WTC11 (cell line): ENCODE data around the gene FAM240A. TPM values are rescaled to one million over a fixed set of nuclear protein-coding genes. Genes with fewer than 3 reads are reported as not detected.
A peak's percentile ranks its signal among the peaks of the same experiment; 100 is the strongest.

Experiments
- ATAC-seq: fragments of 200-7000 bp; cut with Tn5 transposase; 2 replicates; pipeline ENCODE4 v1.10.0; 2021; ENCODE audit warnings: mild to moderate bottlenecking, moderate library complexity
- CTCF ChIA-PET: fragments of 300-600 bp; sonication (Branson Sonifier 250); formaldehyde crosslinking; loops from one replicate; lab custom pipeline; 2021; ENCODE audit warnings: antibody characterized with exemption; lab: Charles Lee
- POLR2A ChIA-PET: fragments of 350-600 bp; sonication (Branson Sonifier 250); formaldehyde crosslinking; loops from one replicate; lab custom pipeline; 2021; ENCODE audit warnings: antibody characterized with exemption; lab: Charles Lee
- DNase-seq: peaks from one replicate; pipeline ENCODE4 v3.0.0; 2021; ENCODE audit warnings: low spot score
- H3K27ac Mint-ChIP-seq: 2 replicates; pipeline ENCODE4 v1.8.0; 2021; ENCODE audit warnings: mixed read lengths
- H3K27me3 Mint-ChIP-seq: 2 replicates; pipeline ENCODE4 v1.8.0; 2021; ENCODE audit warnings: low read depth, mild to moderate bottlenecking, moderate library complexity, mixed read lengths
- H3K36me3 Mint-ChIP-seq: 2 replicates; pipeline ENCODE4 v1.8.0; 2021; ENCODE audit warnings: mixed read lengths
- H3K4me1 Mint-ChIP-seq: 2 replicates; pipeline ENCODE4 v1.8.0; 2022; ENCODE audit warnings: mixed read lengths
- H3K4me3 Mint-ChIP-seq: 2 replicates; pipeline ENCODE4 v1.8.0; 2021; ENCODE audit warnings: mild to moderate bottlenecking, moderate library complexity, mixed read lengths
- H3K9me3 Mint-ChIP-seq: 2 replicates; pipeline ENCODE4 v1.8.0; 2021; ENCODE audit warnings: mixed read lengths
- ESRRA ChIP-seq: sonication (generic); formaldehyde crosslinking; IDR thresholded peaks from 2 replicates; pipeline ENCODE4 v1.8.1; 2022; ENCODE audit warnings: mild to moderate bottlenecking, missing genetic modification reagents, borderline replicate concordance
- FOXK1 ChIP-seq: sonication (generic); formaldehyde crosslinking; IDR thresholded peaks from 2 replicates; pipeline ENCODE4 v1.8.0; 2022; ENCODE audit warnings: mild to moderate bottlenecking, moderate library complexity, missing genetic modification reagents
- FOXP1 ChIP-seq: sonication (generic); formaldehyde crosslinking; IDR thresholded peaks from 2 replicates; pipeline ENCODE4 v1.8.0; 2022; ENCODE audit warnings: missing genetic modification reagents, mild to moderate bottlenecking, moderate library complexity, borderline replicate concordance
- GABPB1 ChIP-seq: sonication (generic); formaldehyde crosslinking; IDR thresholded peaks from 2 replicates; pipeline ENCODE4 v1.8.1; 2023; ENCODE audit warnings: mild to moderate bottlenecking, missing genetic modification reagents
- IRF2 ChIP-seq: sonication (generic); formaldehyde crosslinking; IDR thresholded peaks from 2 replicates; pipeline ENCODE4 v1.8.0; 2022; ENCODE audit warnings: low read depth, missing genetic modification reagents, borderline replicate concordance
- MAX ChIP-seq: sonication (generic); formaldehyde crosslinking; IDR thresholded peaks from 2 replicates; pipeline ENCODE4 v1.8.0; 2022; ENCODE audit warnings: mild to moderate bottlenecking, missing genetic modification reagents
- NFE2L1 ChIP-seq: sonication (generic); formaldehyde crosslinking; IDR thresholded peaks from 2 replicates; pipeline ENCODE4 v1.8.1; 2023; ENCODE audit warnings: missing genetic modification reagents
- PRRX2 ChIP-seq: fragments of 250-450 bp; sonication (Bioruptor Pico); IDR thresholded peaks from 2 replicates; pipeline ENCODE4 v1.8.0; 2021; ENCODE audit warnings: mild to moderate bottlenecking
- SMAD4 ChIP-seq: sonication (generic); formaldehyde crosslinking; IDR thresholded peaks from 2 replicates; pipeline ENCODE4 v1.8.0; 2022; ENCODE audit warnings: mild to moderate bottlenecking, missing genetic modification reagents
- SOX15 ChIP-seq: fragments of 250-450 bp; sonication (Bioruptor Pico); IDR thresholded peaks from 2 replicates; pipeline ENCODE4 v1.9.0; 2021; ENCODE audit warnings: mild to moderate bottlenecking
- SP1 ChIP-seq: sonication (generic); formaldehyde crosslinking; conservative IDR thresholded peaks from 2 replicates; pipeline ENCODE4 v1.8.1; 2022; ENCODE audit warnings: missing genetic modification reagents
- TEAD1 ChIP-seq: sonication (generic); formaldehyde crosslinking; IDR thresholded peaks from 2 replicates; pipeline ENCODE4 v1.8.0; 2022; ENCODE audit warnings: mild to moderate bottlenecking, missing genetic modification reagents
- TP53 ChIP-seq: sonication (generic); formaldehyde crosslinking; IDR thresholded peaks from 2 replicates; pipeline ENCODE4 v1.8.1; 2023; ENCODE audit warnings: mild to moderate bottlenecking, missing genetic modification reagents
- ZNF138 ChIP-seq: sonication (generic); formaldehyde crosslinking; conservative IDR thresholded peaks from 2 replicates; pipeline ENCODE4 v1.8.1; 2022; ENCODE audit warnings: mild to moderate bottlenecking, moderate library complexity, missing genetic modification reagents
- ZNF232 ChIP-seq: sonication (generic); formaldehyde crosslinking; IDR thresholded peaks from 2 replicates; pipeline ENCODE4 v1.8.0; 2022; ENCODE audit warnings: mild to moderate bottlenecking, missing genetic modification reagents
- ZNF263 ChIP-seq: sonication (generic); formaldehyde crosslinking; IDR thresholded peaks from 2 replicates; pipeline ENCODE4 v1.8.1; 2022; ENCODE audit warnings: low read depth, mild to moderate bottlenecking, moderate library complexity, missing genetic modification reagents
- ZNF671 ChIP-seq: fragments of 250-450 bp; sonication (Bioruptor Pico); IDR thresholded peaks from 2 replicates; pipeline ENCODE4 v1.8.0; 2021; ENCODE audit warnings: mild to moderate bottlenecking
- total RNA-seq: library from RNA; stranded (reverse); gene quantifications from 3 replicates; pipeline ENCODE4 v1.2.3, GENCODE V29; 2021
- TF ChIP-seq, protein P1 (sequence below): sonication (generic); formaldehyde crosslinking; IDR thresholded peaks from 2 replicates; pipeline ENCODE4 v1.8.1; 2023; ENCODE audit warnings: mild to moderate bottlenecking, missing genetic modification reagents, moderate library complexity
- TF ChIP-seq, protein P2 (sequence below): sonication (generic); formaldehyde crosslinking; IDR thresholded peaks from 2 replicates; pipeline ENCODE4 v1.8.1; 2022; ENCODE audit warnings: mild to moderate bottlenecking, missing genetic modification reagents, moderate library complexity, borderline replicate concordance
- TF ChIP-seq, protein P3 (sequence below): fragments of 250-450 bp; sonication (Bioruptor Pico); IDR thresholded peaks from 2 replicates; pipeline ENCODE4 v1.9.0; 2021; ENCODE audit warnings: mild to moderate bottlenecking, borderline replicate concordance
- TF ChIP-seq, protein P4 (sequence below): sonication (generic); formaldehyde crosslinking; IDR thresholded peaks from 2 replicates; pipeline ENCODE4 v1.8.0; 2023; ENCODE audit warnings: mild to moderate bottlenecking, missing genetic modification reagents
- TF ChIP-seq, protein P5 (sequence below): fragments of 250-450 bp; sonication (Bioruptor Pico); IDR thresholded peaks from 2 replicates; pipeline ENCODE4 v1.8.0; 2021; ENCODE audit warnings: mild to moderate bottlenecking

FAM240A gene
- total RNA-seq, 1 experiment from 2014 or later, result 0.13 TPM

DNA sequence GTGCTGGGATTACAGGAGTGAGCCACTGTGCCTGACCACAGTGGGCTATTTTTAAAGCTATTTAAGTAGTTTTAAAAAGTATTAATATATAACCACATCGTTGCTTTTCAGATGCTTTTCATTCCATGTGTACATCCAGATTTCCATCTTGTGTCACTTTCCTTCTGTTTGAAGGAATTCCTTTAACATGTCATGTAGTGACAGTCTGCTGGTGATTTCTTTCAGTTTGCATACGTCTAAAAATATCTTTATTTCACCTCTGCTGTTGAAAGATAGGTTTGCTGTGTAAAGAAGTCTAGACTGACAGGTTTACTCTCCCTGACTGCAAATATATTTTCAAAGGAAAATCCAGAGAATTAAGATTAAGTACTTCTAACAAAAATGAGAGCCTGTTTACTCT lies 12.2 kb downstream of the FAM240A start:
- Mint-ChIP-seq H3K27ac (no peak overlapping the region), H3K9me3 (no peaks in the 10 kb centered on the region), H3K27me3 (no peaks in the 10 kb centered on the region; the same call in 1 of the 2 replicates), H3K4me3 (no peak overlapping the region), H3K4me1 (peaks cover 56% of the 10 kb centered on the region), H3K36me3 (no peaks in the 10 kb centered on the region)
- CTCF ChIA-PET, result interaction anchor here (0.8 to 1.3 kb wide), 7 partner anchors 17 to 136 kb away, joined by 3 to 6 read pairs (median 3); partner anchors contain the start of gene PRSS50
- POLR2A ChIA-PET, result interaction anchor here (0.9 kb wide), 1 partner anchor 9 kb away, joined by 3 read pairs; no protein-coding TSS in a partner anchor
- DNase-seq, result no peak
- TF ChIP-seq, protein P1, sequence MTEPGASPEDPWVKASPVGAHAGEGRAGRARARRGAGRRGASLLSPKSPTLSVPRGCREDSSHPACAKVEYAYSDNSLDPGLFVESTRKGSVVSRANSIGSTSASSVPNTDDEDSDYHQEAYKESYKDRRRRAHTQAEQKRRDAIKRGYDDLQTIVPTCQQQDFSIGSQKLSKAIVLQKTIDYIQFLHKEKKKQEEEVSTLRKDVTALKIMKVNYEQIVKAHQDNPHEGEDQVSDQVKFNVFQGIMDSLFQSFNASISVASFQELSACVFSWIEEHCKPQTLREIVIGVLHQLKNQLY, result no peak
- TF ChIP-seq ZNF232 (CRISPR knock-in tag) (no peak), ESRRA (no peak), ZNF138 (no peak), TP53 (CRISPR knock-in tag) (no peak), TEAD1 (CRISPR knock-in tag) (no peak), FOXP1 (CRISPR knock-in tag) (no peak)
- TF ChIP-seq, protein P2, sequence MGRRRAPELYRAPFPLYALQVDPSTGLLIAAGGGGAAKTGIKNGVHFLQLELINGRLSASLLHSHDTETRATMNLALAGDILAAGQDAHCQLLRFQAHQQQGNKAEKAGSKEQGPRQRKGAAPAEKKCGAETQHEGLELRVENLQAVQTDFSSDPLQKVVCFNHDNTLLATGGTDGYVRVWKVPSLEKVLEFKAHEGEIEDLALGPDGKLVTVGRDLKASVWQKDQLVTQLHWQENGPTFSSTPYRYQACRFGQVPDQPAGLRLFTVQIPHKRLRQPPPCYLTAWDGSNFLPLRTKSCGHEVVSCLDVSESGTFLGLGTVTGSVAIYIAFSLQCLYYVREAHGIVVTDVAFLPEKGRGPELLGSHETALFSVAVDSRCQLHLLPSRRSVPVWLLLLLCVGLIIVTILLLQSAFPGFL (CRISPR knock-in tag), result no peak
- TF ChIP-seq, protein P3, sequence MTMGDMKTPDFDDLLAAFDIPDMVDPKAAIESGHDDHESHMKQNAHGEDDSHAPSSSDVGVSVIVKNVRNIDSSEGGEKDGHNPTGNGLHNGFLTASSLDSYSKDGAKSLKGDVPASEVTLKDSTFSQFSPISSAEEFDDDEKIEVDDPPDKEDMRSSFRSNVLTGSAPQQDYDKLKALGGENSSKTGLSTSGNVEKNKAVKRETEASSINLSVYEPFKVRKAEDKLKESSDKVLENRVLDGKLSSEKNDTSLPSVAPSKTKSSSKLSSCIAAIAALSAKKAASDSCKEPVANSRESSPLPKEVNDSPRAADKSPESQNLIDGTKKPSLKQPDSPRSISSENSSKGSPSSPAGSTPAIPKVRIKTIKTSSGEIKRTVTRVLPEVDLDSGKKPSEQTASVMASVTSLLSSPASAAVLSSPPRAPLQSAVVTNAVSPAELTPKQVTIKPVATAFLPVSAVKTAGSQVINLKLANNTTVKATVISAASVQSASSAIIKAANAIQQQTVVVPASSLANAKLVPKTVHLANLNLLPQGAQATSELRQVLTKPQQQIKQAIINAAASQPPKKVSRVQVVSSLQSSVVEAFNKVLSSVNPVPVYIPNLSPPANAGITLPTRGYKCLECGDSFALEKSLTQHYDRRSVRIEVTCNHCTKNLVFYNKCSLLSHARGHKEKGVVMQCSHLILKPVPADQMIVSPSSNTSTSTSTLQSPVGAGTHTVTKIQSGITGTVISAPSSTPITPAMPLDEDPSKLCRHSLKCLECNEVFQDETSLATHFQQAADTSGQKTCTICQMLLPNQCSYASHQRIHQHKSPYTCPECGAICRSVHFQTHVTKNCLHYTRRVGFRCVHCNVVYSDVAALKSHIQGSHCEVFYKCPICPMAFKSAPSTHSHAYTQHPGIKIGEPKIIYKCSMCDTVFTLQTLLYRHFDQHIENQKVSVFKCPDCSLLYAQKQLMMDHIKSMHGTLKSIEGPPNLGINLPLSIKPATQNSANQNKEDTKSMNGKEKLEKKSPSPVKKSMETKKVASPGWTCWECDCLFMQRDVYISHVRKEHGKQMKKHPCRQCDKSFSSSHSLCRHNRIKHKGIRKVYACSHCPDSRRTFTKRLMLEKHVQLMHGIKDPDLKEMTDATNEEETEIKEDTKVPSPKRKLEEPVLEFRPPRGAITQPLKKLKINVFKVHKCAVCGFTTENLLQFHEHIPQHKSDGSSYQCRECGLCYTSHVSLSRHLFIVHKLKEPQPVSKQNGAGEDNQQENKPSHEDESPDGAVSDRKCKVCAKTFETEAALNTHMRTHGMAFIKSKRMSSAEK (CRISPR knock-in tag), result no peak
- no peak for ATAC-seq

DNA sequence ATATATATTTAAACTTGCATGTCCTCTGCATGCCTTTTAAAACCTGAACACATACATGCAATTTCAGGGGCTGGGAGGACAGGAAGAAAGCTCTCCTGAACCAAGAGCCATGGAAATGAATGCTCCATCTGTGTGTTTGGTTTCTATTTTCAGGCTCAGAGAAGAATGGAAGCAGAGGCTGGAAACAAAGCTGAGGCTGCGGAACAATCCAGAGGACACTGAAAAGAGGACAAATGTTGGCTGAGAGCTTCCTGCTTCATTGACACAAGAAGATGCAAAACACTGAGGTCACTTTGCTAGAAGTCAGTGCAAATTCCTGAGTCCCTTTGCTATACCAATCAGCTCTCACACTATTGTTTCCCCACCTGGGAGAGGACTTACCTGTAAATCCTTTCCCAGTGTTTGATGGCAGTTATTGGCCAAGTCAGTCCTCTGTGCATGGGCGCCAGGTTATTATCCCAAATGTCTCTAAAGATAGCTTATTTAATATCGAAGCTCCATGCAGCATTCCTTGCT lies 12.7 kb downstream of the FAM240A start:
- H3K4me1 Mint-ChIP-seq, result peaks cover 55% of the 10 kb centered on the region
- ATAC-seq (peak; percentile 6; the same call in 1 of the 2 replicates), DNase-seq (no peak)
- H3K36me3 Mint-ChIP-seq, result no peaks in the 10 kb centered on the region
- CTCF ChIA-PET, result interaction anchor here (0.6 to 1.3 kb wide), 8 partner anchors 17 to 137 kb away, joined by 3 to 6 read pairs (median 3); partner anchors contain the start of gene PRSS50
- POLR2A ChIA-PET, result interaction anchor here (0.9 kb wide), 1 partner anchor 10 kb away, joined by 3 read pairs; no protein-coding TSS in a partner anchor
- TF ChIP-seq ZNF671 (CRISPR knock-in tag) (no peak), TP53 (CRISPR knock-in tag) (no peak), SOX15 (CRISPR knock-in tag) (no peak), ZNF263 (no peak), IRF2 (no peak), FOXK1 (CRISPR knock-in tag) (no peak)
- H3K4me3 Mint-ChIP-seq, result no peak overlapping the region
- no peaks in the 10 kb centered on the region; the same call in 1 of the 2 replicates for H3K27me3 Mint-ChIP-seq
- no peaks in the 10 kb centered on the region for H3K9me3 Mint-ChIP-seq
- peak overlapping the region; percentile 67; the same call in 1 of the 2 replicates for H3K27ac Mint-ChIP-seq

DNA sequence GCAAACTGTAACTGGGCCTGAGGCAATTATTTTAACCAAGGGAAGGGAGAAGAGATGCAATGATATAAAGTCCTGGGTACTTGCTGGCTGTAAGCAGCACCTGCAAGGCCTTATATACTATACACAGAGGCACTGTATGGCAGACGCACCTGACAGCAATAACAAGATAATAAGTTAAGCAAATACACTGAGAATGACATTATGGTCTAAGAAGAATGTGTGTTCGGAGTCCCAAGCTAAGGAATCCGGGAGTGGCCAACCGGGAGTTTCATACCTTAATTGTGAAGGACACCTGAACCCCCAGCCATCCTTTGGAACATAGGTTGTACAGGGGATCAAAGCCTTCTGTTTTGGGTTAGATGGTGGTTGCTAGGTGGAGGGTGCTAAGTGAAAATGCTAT lies 13.7 kb downstream of the FAM240A start:
- Mint-ChIP-seq H3K4me1 (peaks cover 48% of the 10 kb centered on the region), H3K36me3 (no peaks in the 10 kb centered on the region), H3K27ac (no peak overlapping the region), H3K9me3 (no peaks in the 10 kb centered on the region), H3K4me3 (no peak overlapping the region), H3K27me3 (no peaks in the 10 kb centered on the region; the same call in 1 of the 2 replicates)
- ChIA-PET CTCF (interaction anchor here (1.3 kb wide), 1 partner anchor 138 kb away, joined by 4 read pairs; no protein-coding TSS in a partner anchor), POLR2A (no interaction called here)
- DNase-seq, result no peak
- no peak for ATAC-seq
- TF ChIP-seq, protein P4, sequence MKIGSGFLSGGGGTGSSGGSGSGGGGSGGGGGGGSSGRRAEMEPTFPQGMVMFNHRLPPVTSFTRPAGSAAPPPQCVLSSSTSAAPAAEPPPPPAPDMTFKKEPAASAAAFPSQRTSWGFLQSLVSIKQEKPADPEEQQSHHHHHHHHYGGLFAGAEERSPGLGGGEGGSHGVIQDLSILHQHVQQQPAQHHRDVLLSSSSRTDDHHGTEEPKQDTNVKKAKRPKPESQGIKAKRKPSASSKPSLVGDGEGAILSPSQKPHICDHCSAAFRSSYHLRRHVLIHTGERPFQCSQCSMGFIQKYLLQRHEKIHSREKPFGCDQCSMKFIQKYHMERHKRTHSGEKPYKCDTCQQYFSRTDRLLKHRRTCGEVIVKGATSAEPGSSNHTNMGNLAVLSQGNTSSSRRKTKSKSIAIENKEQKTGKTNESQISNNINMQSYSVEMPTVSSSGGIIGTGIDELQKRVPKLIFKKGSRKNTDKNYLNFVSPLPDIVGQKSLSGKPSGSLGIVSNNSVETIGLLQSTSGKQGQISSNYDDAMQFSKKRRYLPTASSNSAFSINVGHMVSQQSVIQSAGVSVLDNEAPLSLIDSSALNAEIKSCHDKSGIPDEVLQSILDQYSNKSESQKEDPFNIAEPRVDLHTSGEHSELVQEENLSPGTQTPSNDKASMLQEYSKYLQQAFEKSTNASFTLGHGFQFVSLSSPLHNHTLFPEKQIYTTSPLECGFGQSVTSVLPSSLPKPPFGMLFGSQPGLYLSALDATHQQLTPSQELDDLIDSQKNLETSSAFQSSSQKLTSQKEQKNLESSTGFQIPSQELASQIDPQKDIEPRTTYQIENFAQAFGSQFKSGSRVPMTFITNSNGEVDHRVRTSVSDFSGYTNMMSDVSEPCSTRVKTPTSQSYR (CRISPR knock-in tag), result no peak
- TF ChIP-seq, protein P5, sequence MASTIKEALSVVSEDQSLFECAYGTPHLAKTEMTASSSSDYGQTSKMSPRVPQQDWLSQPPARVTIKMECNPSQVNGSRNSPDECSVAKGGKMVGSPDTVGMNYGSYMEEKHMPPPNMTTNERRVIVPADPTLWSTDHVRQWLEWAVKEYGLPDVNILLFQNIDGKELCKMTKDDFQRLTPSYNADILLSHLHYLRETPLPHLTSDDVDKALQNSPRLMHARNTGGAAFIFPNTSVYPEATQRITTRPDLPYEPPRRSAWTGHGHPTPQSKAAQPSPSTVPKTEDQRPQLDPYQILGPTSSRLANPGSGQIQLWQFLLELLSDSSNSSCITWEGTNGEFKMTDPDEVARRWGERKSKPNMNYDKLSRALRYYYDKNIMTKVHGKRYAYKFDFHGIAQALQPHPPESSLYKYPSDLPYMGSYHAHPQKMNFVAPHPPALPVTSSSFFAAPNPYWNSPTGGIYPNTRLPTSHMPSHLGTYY (CRISPR knock-in tag), result no peak
- no peak for TF ChIP-seq ZNF232 (CRISPR knock-in tag)
- no peak for TF ChIP-seq SOX15 (CRISPR knock-in tag)
- TF ChIP-seq SMAD4 (CRISPR knock-in tag), result no peak
- no peak for TF ChIP-seq MAX
- TF ChIP-seq IRF2, result no peak
- no peak for TF ChIP-seq NFE2L1 (CRISPR knock-in tag)
- TF ChIP-seq ZNF671 (CRISPR knock-in tag), result no peak
- TF ChIP-seq SP1 (CRISPR knock-in tag), result no peak
- no peak for TF ChIP-seq GABPB1 (CRISPR knock-in tag)
- no peak for TF ChIP-seq PRRX2 (CRISPR knock-in tag)
- no peak for TF ChIP-seq ZNF263
